Endothelial cell of umbilical vein (primary cell): ENCODE measurements around the gene KDM4C. TPM values are rescaled to one million over a fixed set of nuclear protein-coding genes. Genes with fewer than 3 reads are reported as not detected.

ENCODE experiments used
- BruUV-seq: library from RNA; stranded (reverse); fragments of 400-500 nt; replicated peaks from 2 replicates; lab custom pipeline; 2021; lab: Mats Ljungman, UMichigan
- CTCF ChIA-PET: fragments of 300-600, 350-600 bp; sonication (Branson Sonifier 250); formaldehyde crosslinking; loops from one replicate; lab custom pipeline; 2021; ENCODE audit warnings: antibody characterized with exemption, inconsistent platforms; lab: Charles Lee
- POLR2A ChIA-PET: fragments of 300-600, 350-600 bp; sonication (Branson Sonifier 250); formaldehyde crosslinking; loops from one replicate; lab custom pipeline; 2021; ENCODE audit warnings: antibody characterized with exemption, inconsistent platforms; lab: Charles Lee
- DNase-seq: peaks from one replicate; pipeline ENCODE4 v3.0.0-alpha.2; 2011; ENCODE audit warnings: low read depth, low spot score
- FAIRE-seq: peaks from 2 replicates; lab custom pipeline; 2011; peaks lifted over from hg19 to GRCh38; lab: Jason Lieb, UNC
- H2AFZ ChIP-seq: 2 replicates; pipeline ENCODE4 v1.6.0; 2012; ENCODE audit warnings: low read depth, low read length, control low read depth, inconsistent platforms
- H3K27ac ChIP-seq: 2 replicates; pipeline ENCODE4 v1.5.1; 2011; ENCODE audit warnings: low read depth, mild to moderate bottlenecking, control low read depth, low read length, moderate library complexity; ENCODE audit not compliant: insufficient read depth
- H3K27me3 ChIP-seq, 2 experiments: 2 replicates each; pipeline versions ENCODE4 v1.6.0 to v1.6.1; 2011; ENCODE audit warnings: low read length in 2 of 2, mixed read lengths in 1 of 2; ENCODE audit not compliant: control insufficient read depth in 2 of 2, insufficient read depth in 2 of 2
- H3K36me3 ChIP-seq, 2 experiments: 2 replicates in 1 of 2; 3 replicates in 1 of 2; pipeline ENCODE4 v1.5.1; 2011; ENCODE audit warnings: low read length in 2 of 2, mild to moderate bottlenecking in 1 of 2, moderate library complexity in 1 of 2; ENCODE audit not compliant: control insufficient read depth in 2 of 2, insufficient read depth in 2 of 2; ENCODE audit errors: extremely low read depth in 1 of 2
- H3K4me1 ChIP-seq: 3 replicates; pipeline ENCODE4 v1.5.1; 2011; ENCODE audit warnings: mild to moderate bottlenecking, low read length; ENCODE audit not compliant: control insufficient read depth, insufficient read depth; ENCODE audit errors: extremely low read depth
- H3K4me2 ChIP-seq: 2 replicates; pipeline ENCODE4 v1.6.1; 2011; ENCODE audit warnings: low read length, control low read depth, mixed read lengths; ENCODE audit not compliant: insufficient read depth
- H3K4me3 ChIP-seq, 3 experiments: fragments of 200-600 bp in 1 of 3; sonication (generic), shearing (Covaris generic) in 1 of 3; replicated peaks in 1 of 3; 2 replicates each; pipeline ENCODE4 v1.5.1; 2011 to 2016; ENCODE audit warnings: control low read depth in 3 of 3, low read length in 3 of 3, mild to moderate bottlenecking in 2 of 3, inconsistent platforms in 1 of 3, low read depth in 1 of 3, moderate library complexity in 1 of 3; ENCODE audit not compliant: insufficient read depth in 1 of 3
- H3K79me2 ChIP-seq: 2 replicates; pipeline ENCODE4 v1.6.0; 2012; ENCODE audit warnings: low read length, inconsistent platforms; ENCODE audit not compliant: control insufficient read depth, insufficient read depth
- H3K9ac ChIP-seq: replicated peaks from 2 replicates; pipeline ENCODE3; 2011; ENCODE audit warnings: low read length, control low read depth; ENCODE audit not compliant: insufficient read depth; ENCODE audit errors: extremely low read depth
- H3K9me1 ChIP-seq: replicated peaks from 3 replicates; pipeline ENCODE4 v1.6.0; 2011; ENCODE audit warnings: mild to moderate bottlenecking, low read length; ENCODE audit not compliant: control insufficient read depth, insufficient read depth; ENCODE audit errors: extremely low read depth
- H3K9me3 ChIP-seq: replicated peaks from 2 replicates; pipeline ENCODE4 v1.5.1; 2012; ENCODE audit warnings: low read length, inconsistent platforms; ENCODE audit not compliant: control insufficient read depth, insufficient read depth
- H4K20me1 ChIP-seq: replicated peaks from 2 replicates; pipeline ENCODE3; 2011; ENCODE audit warnings: mild to moderate bottlenecking, low read length; ENCODE audit not compliant: control insufficient read depth, insufficient read depth; ENCODE audit errors: extremely low read depth
- CTCF ChIP-seq, 2 donors: IDR thresholded peaks; 1 replicate in 1 of 2; 2 replicates in 1 of 2; pipeline ENCODE4 v1.5.1; 2011; ENCODE audit warnings: low read length in 2 of 2, mild to moderate bottlenecking in 2 of 2, moderate library complexity in 2 of 2, control low read depth in 1 of 2, inconsistent platforms in 1 of 2, low read depth in 1 of 2; ENCODE audit not compliant: insufficient read depth in 1 of 2; ENCODE audit errors: extremely low read depth in 1 of 2
- EZH2 ChIP-seq: IDR thresholded peaks from 2 replicates; pipeline ENCODE4 v1.6.1; 2012; ENCODE audit warnings: borderline replicate concordance, low read depth, mild to moderate bottlenecking, moderate library complexity, low read length, inconsistent platforms; ENCODE audit not compliant: severe bottlenecking
- FOS ChIP-seq: IDR thresholded peaks from 2 replicates; pipeline ENCODE4 v1.6.1; 2011; ENCODE audit warnings: mild to moderate bottlenecking, low read length, moderate library complexity, borderline replicate concordance; ENCODE audit not compliant: insufficient read depth
- GATA2 ChIP-seq: IDR thresholded peaks from 2 replicates; pipeline ENCODE4 v1.7.0; 2011; ENCODE audit warnings: low read depth, mild to moderate bottlenecking, moderate library complexity, mixed read lengths, low read length; ENCODE audit not compliant: insufficient read length, insufficient read depth
- JUN ChIP-seq: IDR thresholded peaks from 2 replicates; pipeline ENCODE4 v1.6.1; 2011; ENCODE audit warnings: borderline replicate concordance, low read depth; ENCODE audit not compliant: insufficient read length, insufficient read depth
- MAX ChIP-seq: IDR thresholded peaks from 2 replicates; pipeline ENCODE4 v1.6.1; 2011; ENCODE audit not compliant: insufficient read depth, insufficient read length
- MYC ChIP-seq: IDR thresholded peaks from one replicate; pipeline ENCODE4 v1.6.1; 2011; ENCODE audit warnings: mild to moderate bottlenecking, low read depth, low read length
- POLR2A ChIP-seq: IDR thresholded peaks from 2 replicates; pipeline ENCODE4 v1.6.1; 2012; ENCODE audit warnings: low read depth, mild to moderate bottlenecking, control low read depth, low read length
- POLR2AphosphoS5 ChIP-seq: IDR thresholded peaks from 2 replicates; pipeline ENCODE4 v1.6.1; 2012; ENCODE audit warnings: low read depth, mild to moderate bottlenecking, control low read depth, low read length, moderate library complexity; ENCODE audit not compliant: insufficient read depth
- dilution Hi-C: fragments of 300-500 bp; cut with MboI; formaldehyde crosslinking; loops from one replicate; pipeline ENCODE4 v1.15.0; 2019; ENCODE audit warnings: low sequenced_read_pairs; ENCODE audit not compliant: extremely low pct_ligation_motif_present
- intact Hi-C: fragments of 100-400 bp; cut with micrococcal nuclease; formaldehyde crosslinking; loops from one replicate; pipeline ENCODE4 v1.10.0; 2022
- polyA plus RNA-seq, 4 experiments: library from polyadenylated mRNA; depleted of rRNA in 3 of 4; stranded (reverse) in 3 of 4; unstranded in 1 of 4; fragments of >200 nt; gene quantifications; 2 replicates each; pipeline versions ENCODE4 v1.2.1 to v1.2.3, GENCODE V29; 2011 to 2012; ENCODE audit warnings: missing spikeins in 1 of 4
- total RNA-seq: library from RNA; stranded (reverse); gene quantifications from 2 replicates; pipeline ENCODE4 v1.2.3, GENCODE V29; 2021

The KDM4C gene
- total and polyA plus RNA-seq, 2 donors (not counting 3 experiments of a cell fraction or from before 2014, with no cell fraction given): 5.4 to 15.0 TPM

GRCh38 chr9:6929441-6930215, 171.9 kb downstream of the KDM4C start:
- DNase-seq: no peak
- Histone ChIP-seq H4K20me1 (no peaks in the 10 kb centered on the region), H3K4me2 (no peak overlapping the region), H3K36me3 (no peaks in the 10 kb centered on the region), H3K79me2 (no peaks in the 10 kb centered on the region), H3K4me3 (no peak overlapping the region), H3K9me3 (no peaks in the 10 kb centered on the region), H3K9ac (no peak overlapping the region), H3K9me1 (no peaks in the 10 kb centered on the region), H3K4me1 (peaks cover 3% of the 10 kb centered on the region), H3K27me3 (no peaks in the 10 kb centered on the region), H3K27ac (no peak overlapping the region), H2AFZ (no peak overlapping the region)
- FAIRE-seq: no peak
- intact Hi-C loops (no loop called here), dilution Hi-C loops (no loop called here)
- CTCF ChIA-PET: no interaction called here
- POLR2A ChIA-PET: no interaction called here
- no peak for TF ChIP-seq GATA2
- no peak for TF ChIP-seq POLR2AphosphoS5
- no peak for TF ChIP-seq JUN
- no peak for TF ChIP-seq CTCF (IDR thresholded peaks at IDR 0.05; ENCODE audit: extremely low read depth in 1 of 2, insufficient read depth in 1 of 2, low read depth in 1 of 2, low read length in 2 of 2)
- no peak for TF ChIP-seq EZH2
- no peak for TF ChIP-seq MYC
- TF ChIP-seq FOS: no peak
- TF ChIP-seq POLR2A: no peak
- TF ChIP-seq MAX: no peak
- BruUV-seq: no TSS peak
